ENCODE measurements around the gene CPLX1.
"Not testable (repeated sequence)": the region's sequence is repeated elsewhere in the genome, so short reads cannot be mapped to it uniquely, and the experiment has no call there.

Gene CPLX1

GRCh38 chr4:820230-821172, 5.4 kb downstream of the CPLX1 start:
- no peak for DNase-seq (ENCODE audit: low read depth in 2 of 2)

- no peak for DNase-seq (ENCODE audit: low read depth in 2 of 2)
These were observed 6.3 kb downstream of the CPLX1 start for GRCh38 chr4:819401-820229.

- no peak for DNase-seq (ENCODE audit: low read depth in 2 of 2)
These were observed 7.6 kb downstream of the CPLX1 start for GRCh38 chr4:818106-818921.

GRCh38 chr4:815464-816146, 10.3 kb downstream of the CPLX1 start:
- no peak for DNase-seq (ENCODE audit: low read depth in 2 of 2)

- DNase-seq (ENCODE audit: low read depth in 2 of 2) = no peak
These were observed 11.5 kb downstream of the CPLX1 start for GRCh38 chr4:814312-814850.

DNA sequence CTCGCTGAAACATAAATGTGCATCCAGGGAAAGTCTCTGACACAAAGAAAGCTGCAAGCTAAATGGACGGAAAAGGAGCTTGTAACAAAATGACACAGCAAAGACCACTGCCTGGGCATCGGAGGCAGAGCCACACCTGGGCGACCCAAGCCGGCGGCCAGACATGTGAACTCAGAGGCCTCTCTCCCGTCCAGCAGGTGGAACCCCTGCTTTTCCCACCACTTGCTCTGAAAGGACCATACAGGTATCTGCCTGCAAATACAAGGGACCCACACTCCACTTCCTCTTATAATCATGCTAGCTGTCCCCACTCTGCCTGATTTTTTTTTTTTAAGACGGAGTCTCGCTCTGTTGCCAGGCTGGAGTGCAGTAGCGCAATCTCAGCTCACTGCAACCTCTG, 12.0 kb downstream of the CPLX1 start:
- no peak for DNase-seq (ENCODE audit: low read depth in 2 of 2)

GRCh38 chr4:808860-809570, 16.9 kb downstream of the CPLX1 start:
- no peak for DNase-seq (ENCODE audit: low read depth in 2 of 2)

- DNase-seq (ENCODE audit: low read depth in 2 of 2) = no peak
These were observed 18.1 kb downstream of the CPLX1 start for GRCh38 chr4:807792-808191.

GRCh38 chr4:806979-807378, 18.9 kb downstream of the CPLX1 start:
- DNase-seq (ENCODE audit: low read depth in 2 of 2) = not testable (repeated sequence)

DNA sequence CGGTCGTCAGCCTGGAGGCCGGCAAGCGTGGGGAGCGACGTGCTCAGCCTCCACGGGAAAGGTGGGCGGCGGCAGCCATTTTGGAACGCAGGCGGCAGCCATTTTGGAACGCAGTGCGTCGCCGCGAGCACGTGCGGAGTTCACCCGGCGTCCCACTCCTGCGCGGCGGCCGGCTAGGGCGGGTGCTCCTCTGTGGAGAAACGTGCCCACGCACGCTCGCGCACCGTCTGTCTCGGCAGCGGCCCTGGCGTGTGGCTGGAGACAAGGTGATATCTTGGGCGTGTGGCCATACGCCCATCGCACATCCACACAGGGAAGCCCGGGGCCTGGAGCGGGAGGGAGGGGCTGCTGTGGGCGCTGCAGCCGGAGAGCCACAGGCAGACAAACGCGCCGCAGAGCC, 21.1 kb downstream of the CPLX1 start:
- no peak for DNase-seq (ENCODE audit: low read depth in 2 of 2)

DNA sequence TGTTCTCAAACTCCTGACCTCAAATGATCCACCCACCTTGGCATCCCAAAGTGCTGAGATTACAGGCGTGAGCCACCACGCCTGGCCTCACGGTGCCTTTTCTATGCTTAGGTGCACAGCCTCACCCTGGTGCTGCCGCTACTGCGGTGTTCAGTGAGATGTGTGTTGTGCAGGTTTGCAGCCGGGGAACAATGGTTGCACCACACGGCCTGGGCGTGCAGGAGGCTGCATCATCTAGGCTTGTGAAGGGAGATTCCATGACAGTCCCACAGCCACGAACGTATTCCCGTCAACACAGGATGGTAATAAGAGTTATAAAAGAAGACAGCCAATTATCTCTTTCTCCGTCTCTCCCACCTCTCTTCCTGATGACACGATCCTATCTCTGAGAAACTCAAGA, 22.0 kb downstream of the CPLX1 start:
- DNase-seq (ENCODE audit: low read depth in 2 of 2) = no peak

DNA sequence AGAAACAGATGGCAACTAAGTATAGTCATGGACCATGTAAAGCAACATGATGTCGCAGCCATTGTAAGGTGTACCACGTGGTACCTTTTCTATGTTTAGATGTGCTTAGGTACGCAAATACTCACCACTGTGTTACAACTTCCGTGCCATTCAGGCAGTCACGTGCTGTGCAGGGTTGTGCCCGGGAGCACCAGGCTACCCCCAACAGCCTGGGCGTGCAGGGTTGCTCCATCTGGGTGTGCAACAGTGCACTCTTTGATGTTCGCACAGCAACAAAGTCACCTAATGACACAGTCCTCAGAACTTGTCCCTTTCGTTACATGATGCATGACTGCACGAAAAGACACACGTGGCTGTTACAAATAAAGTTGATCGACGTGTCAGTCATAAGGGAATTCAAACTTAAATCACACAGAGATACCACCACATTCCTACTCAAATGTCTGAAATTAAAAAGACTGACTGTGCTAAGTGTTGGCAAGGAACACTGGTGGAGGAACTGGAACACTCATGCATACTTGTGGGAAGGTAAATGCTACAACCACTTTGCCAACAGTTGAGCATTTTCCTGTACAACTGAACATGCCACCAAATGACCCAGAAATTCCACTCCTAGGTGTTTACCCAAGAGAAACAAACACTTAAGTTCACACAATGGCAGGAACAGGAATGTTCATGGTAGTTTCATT, 24.3 kb downstream of the CPLX1 start:
- no peak for DNase-seq (ENCODE audit: low read depth in 2 of 2)

DNA sequence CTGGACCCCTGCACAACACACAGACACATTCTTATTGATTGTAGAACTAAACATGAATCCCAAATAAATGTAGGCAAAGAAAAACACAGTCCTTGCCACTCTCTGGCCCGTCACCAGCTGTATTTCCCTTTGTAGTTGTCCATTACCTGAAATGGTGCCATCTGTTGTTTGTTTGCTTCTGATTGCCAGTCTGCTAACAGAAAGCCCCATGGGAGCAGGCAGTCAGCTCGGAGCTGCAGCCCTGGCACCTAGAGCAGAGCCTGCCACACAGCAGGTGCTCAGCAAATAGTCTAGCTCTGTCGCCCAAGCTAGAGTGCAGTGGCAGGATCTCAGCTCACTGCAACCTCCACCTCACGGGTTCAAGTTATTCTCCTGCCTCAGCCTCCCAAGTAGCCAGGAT, 28.9 kb downstream of the CPLX1 start:
- no peak for DNase-seq (ENCODE audit: low read depth in 2 of 2)

DNA sequence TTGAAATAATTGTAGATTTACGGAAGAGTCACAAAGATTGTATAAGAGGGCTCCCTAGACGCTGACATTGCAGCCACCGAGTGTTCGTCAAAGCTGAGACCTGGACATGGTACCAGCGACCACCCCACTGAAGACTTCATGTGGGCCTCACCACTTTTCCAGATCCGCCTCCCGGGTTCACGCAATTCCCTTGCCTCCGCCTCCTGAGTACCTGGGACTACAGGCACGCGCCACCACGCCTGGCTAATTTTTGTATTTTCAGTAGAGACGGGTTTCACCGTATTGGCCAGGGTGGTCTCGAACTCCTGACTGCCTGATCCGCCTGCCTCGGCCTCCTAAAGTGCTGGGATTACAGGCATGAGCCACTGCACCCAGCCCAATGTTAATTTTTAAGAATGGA, 29.7 kb downstream of the CPLX1 start:
- no peak for DNase-seq (ENCODE audit: low read depth in 2 of 2)

DNA sequence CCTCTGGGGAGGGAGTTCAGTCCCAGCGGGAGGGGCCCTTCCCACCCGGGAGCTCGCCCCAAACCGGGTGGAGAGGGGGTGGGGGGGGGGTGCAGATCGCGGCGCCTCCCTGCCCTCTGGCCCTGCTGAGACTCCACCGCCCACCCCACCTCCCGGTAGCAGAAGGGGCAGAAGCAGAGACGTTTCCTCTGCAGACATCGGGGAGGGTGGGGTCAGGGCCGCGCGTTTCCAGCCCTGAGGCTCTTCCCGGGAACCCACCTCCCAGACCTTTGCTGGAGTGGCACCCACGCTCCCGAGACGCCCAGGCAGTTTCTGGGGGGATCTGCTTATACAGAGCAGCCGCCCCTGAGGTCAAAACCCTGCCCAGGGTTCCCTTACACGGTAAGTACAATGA, 30.2 kb downstream of the CPLX1 start:
- no peak for DNase-seq (ENCODE audit: low read depth in 2 of 2)

GRCh38 chr4:794900-795725, 30.8 kb downstream of the CPLX1 start:
- DNase-seq (ENCODE audit: low read depth in 2 of 2) = no peak

- no peak for DNase-seq (ENCODE audit: low read depth in 2 of 2)
These were observed 31.8 kb downstream of the CPLX1 start for GRCh38 chr4:793941-794621.

DNA sequence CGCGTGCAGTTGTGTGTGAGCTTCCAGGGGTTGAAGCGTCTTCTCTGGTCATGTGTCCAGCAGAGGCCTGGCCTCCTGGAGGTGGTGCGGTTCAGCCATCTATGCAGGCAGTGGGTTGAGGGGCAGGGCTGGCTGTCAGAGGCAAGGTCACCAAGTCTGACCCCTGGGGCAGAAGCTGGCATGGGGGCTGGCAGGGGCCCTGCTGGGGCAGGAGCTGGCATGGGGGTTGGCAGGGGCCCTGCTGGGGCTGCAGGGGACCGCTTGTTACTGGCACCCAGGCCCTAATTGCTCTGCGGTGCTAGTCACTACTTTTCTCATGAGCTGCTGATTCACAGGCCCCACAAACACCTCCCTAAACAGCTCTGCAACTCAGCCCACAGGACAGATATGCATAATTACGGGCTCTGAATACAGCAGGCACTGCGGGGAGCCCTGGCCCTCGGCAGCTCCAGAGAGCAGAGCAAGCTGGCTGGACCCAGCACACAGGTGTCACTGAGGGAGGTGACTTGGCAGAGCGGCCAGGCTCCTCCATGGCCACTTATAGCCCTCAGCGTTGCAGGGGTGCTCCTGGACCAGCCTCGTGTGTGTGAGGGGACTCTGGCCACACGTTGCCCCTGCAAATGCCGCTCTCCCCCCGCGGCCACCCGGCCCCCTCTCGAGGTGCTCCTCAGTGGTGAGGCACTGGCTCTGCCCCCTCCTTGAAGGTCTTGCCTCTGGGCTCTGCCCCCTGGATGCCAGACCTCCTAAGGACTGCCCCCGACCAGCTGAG, 32.7 kb downstream of the CPLX1 start:
- DNase-seq (ENCODE audit: low read depth in 2 of 2) = no peak

Data from activated CD4-positive, alpha-beta T cell treated with anti-CD3 and anti-CD28 coated beads for 24 hours (primary cell).